Ishikawa (cell line): Measurements from ENCODE around the gene STAB1.

Experiments used
- EP300 ChIP-seq: IDR thresholded peaks from 2 replicates; pipeline ENCODE4 v1.6.1; 2012; ENCODE audit warnings: borderline replicate concordance
- FOXM1 ChIP-seq: IDR thresholded peaks from 2 replicates; pipeline ENCODE4 v1.6.1; 2012; ENCODE audit warnings: low read depth, borderline replicate concordance
- RAD21 ChIP-seq: IDR thresholded peaks from 2 replicates; pipeline ENCODE4 v1.6.1; 2012; ENCODE audit warnings: low read depth
- TCF12 ChIP-seq: IDR thresholded peaks from 2 replicates; pipeline ENCODE4 v1.6.1; 2012; ENCODE audit warnings: low read depth
- YY1 ChIP-seq: IDR thresholded peaks from 2 replicates; pipeline ENCODE4 v1.6.1; 2012; ENCODE audit warnings: low read depth
- TF ChIP-seq, protein P1 (sequence below): IDR thresholded peaks from 2 replicates; pipeline ENCODE4 v1.6.1; 2012
- TF ChIP-seq, protein P2 (sequence below): IDR thresholded peaks from 2 replicates; pipeline ENCODE4 v1.6.1; 2012; ENCODE audit warnings: low read depth, mild to moderate bottlenecking

GRCh38 chr3:52544937-52545336, 49.8 kb downstream of the STAB1 start:
- no peak for TF ChIP-seq TCF12
- TF ChIP-seq RAD21, result no peak
- TF ChIP-seq, protein P1, sequence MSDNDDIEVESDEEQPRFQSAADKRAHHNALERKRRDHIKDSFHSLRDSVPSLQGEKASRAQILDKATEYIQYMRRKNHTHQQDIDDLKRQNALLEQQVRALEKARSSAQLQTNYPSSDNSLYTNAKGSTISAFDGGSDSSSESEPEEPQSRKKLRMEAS, result no peak
- TF ChIP-seq EP300, result no peak
- TF ChIP-seq FOXM1, result no peak
- TF ChIP-seq YY1, result no peak
- TF ChIP-seq, protein P2, sequence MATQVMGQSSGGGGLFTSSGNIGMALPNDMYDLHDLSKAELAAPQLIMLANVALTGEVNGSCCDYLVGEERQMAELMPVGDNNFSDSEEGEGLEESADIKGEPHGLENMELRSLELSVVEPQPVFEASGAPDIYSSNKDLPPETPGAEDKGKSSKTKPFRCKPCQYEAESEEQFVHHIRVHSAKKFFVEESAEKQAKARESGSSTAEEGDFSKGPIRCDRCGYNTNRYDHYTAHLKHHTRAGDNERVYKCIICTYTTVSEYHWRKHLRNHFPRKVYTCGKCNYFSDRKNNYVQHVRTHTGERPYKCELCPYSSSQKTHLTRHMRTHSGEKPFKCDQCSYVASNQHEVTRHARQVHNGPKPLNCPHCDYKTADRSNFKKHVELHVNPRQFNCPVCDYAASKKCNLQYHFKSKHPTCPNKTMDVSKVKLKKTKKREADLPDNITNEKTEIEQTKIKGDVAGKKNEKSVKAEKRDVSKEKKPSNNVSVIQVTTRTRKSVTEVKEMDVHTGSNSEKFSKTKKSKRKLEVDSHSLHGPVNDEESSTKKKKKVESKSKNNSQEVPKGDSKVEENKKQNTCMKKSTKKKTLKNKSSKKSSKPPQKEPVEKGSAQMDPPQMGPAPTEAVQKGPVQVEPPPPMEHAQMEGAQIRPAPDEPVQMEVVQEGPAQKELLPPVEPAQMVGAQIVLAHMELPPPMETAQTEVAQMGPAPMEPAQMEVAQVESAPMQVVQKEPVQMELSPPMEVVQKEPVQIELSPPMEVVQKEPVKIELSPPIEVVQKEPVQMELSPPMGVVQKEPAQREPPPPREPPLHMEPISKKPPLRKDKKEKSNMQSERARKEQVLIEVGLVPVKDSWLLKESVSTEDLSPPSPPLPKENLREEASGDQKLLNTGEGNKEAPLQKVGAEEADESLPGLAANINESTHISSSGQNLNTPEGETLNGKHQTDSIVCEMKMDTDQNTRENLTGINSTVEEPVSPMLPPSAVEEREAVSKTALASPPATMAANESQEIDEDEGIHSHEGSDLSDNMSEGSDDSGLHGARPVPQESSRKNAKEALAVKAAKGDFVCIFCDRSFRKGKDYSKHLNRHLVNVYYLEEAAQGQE, result no peak
